Stimulated activated CD4-positive, alpha-beta T cell treated with anti-CD3 and anti-CD28 coated beads, Interleukin-4, amount 100 ng/mL, for 4 hours (primary cell): Measurements from ENCODE around the gene ANKRD63.

ENCODE experiments used
- DNase-seq, 2 experiments: peaks; one replicate each; pipeline ENCODE4 v3.0.0-alpha.2; 2020

Gene ANKRD63

GRCh38 chr15:40295297-40295696 lies 12.4 kb upstream of the ANKRD63 start:
- DNase-seq: no peak

- no peak for DNase-seq
These were observed 11.3 kb upstream of the ANKRD63 start for GRCh38 chr15:40293905-40294895.

GRCh38 chr15:40293006-40293405 lies 10.1 kb upstream of the ANKRD63 start:
- no peak for DNase-seq

- no peak for DNase-seq
These were observed 9.4 kb upstream of the ANKRD63 start for GRCh38 chr15:40292246-40292645.

GRCh38 chr15:40290918-40291574 lies 8.2 kb upstream of the ANKRD63 start:
- DNase-seq: no peak

- no peak for DNase-seq
These were observed 7.7 kb upstream of the ANKRD63 start for GRCh38 chr15:40290545-40290917.

- DNase-seq: no peak
These were observed 6.4 kb upstream of the ANKRD63 start for GRCh38 chr15:40289140-40289775.

- no peak for DNase-seq
These were observed 5.1 kb upstream of the ANKRD63 start for GRCh38 chr15:40287968-40288367.

GRCh38 chr15:40287505-40287904 lies 4.6 kb upstream of the ANKRD63 start:
- no peak for DNase-seq

GRCh38 chr15:40286794-40287193 lies 3.9 kb upstream of the ANKRD63 start:
- no peak for DNase-seq

GRCh38 chr15:40286061-40286532 lies 3.2 kb upstream of the ANKRD63 start:
- no peak for DNase-seq

- no peak for DNase-seq
These were observed 2.7 kb upstream of the ANKRD63 start for GRCh38 chr15:40285554-40286011.

GRCh38 chr15:40285151-40285550 lies 2.3 kb upstream of the ANKRD63 start:
- no peak for DNase-seq

- DNase-seq: no peak
These were observed 894 bp upstream of the ANKRD63 start for GRCh38 chr15:40283615-40284300.

- DNase-seq: peak in 1 of 2 experiments; percentile 43
These were observed 556 bp downstream of the ANKRD63 start for GRCh38 chr15:40282147-40282868.

GRCh38 chr15:40281801-40282146 lies 1.1 kb downstream of the ANKRD63 start:
- no peak for DNase-seq

GRCh38 chr15:40281057-40281800 lies 1.6 kb downstream of the ANKRD63 start:
- DNase-seq: no peak

- no peak for DNase-seq
These were observed 2.4 kb downstream of the ANKRD63 start for GRCh38 chr15:40280260-40281056.

- peak; percentile 42 to 76 for DNase-seq
These were observed 3.3 kb downstream of the ANKRD63 start for GRCh38 chr15:40279437-40280141.

- no peak for DNase-seq
These were observed 4.8 kb downstream of the ANKRD63 start for GRCh38 chr15:40278026-40278425.
